K562 (cell line): ENCODE measurements around the gene STPG4.

Experiments
- RAD51 ChIP-seq: fragments of 450-650 bp; IDR thresholded peaks from 2 replicates; pipeline ENCODE4 v1.7.1; 2016; ENCODE audit warnings: low read depth, mild to moderate bottlenecking, borderline replicate concordance
- ZBTB17 ChIP-seq: fragments of 450-650 bp; formaldehyde crosslinking; IDR thresholded peaks from 2 replicates; pipeline ENCODE4 v1.4.0; 2020; ENCODE audit warnings: mild to moderate bottlenecking
- TF ChIP-seq, protein P1 (sequence below), 3 experiments: IDR thresholded peaks in 2 of 3; conservative IDR thresholded peaks in 1 of 3; 2 replicates each; pipeline ENCODE4 v1.5.1; 2011 to 2012; ENCODE audit warnings: low read length in 3 of 3, mild to moderate bottlenecking in 3 of 3, control low read depth in 2 of 3, improper control_type of control experiment in 1 of 3, inconsistent platforms in 1 of 3, low read depth in 1 of 3, mixed read lengths in 1 of 3, moderate library complexity in 1 of 3; ENCODE audit not compliant: insufficient read depth in 2 of 3

DNA sequence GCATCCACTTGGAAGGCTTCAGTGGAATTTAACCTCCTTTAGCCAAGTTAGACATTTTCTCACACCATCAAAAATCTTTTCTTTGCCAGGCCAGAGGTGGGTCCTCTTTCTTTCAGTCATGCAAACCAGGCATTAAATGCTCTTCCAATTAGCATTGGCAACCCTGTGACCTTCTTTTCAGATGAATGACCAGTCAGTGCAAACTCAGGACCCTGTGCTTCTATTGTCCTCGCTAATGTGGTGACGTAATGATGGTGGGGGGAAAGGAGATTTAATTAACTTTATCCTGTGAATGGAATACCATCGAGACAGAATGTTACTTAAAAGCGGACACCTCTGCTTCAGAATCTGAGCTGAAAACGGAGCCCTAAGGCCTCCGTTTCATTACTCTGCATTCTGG lies 23.2 kb upstream of the STPG4 start:
- no peak for TF ChIP-seq ZBTB17
- TF ChIP-seq, protein P1, sequence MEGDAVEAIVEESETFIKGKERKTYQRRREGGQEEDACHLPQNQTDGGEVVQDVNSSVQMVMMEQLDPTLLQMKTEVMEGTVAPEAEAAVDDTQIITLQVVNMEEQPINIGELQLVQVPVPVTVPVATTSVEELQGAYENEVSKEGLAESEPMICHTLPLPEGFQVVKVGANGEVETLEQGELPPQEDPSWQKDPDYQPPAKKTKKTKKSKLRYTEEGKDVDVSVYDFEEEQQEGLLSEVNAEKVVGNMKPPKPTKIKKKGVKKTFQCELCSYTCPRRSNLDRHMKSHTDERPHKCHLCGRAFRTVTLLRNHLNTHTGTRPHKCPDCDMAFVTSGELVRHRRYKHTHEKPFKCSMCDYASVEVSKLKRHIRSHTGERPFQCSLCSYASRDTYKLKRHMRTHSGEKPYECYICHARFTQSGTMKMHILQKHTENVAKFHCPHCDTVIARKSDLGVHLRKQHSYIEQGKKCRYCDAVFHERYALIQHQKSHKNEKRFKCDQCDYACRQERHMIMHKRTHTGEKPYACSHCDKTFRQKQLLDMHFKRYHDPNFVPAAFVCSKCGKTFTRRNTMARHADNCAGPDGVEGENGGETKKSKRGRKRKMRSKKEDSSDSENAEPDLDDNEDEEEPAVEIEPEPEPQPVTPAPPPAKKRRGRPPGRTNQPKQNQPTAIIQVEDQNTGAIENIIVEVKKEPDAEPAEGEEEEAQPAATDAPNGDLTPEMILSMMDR (IDR thresholded peaks at IDR 0.05 in 2 of 3, conservative IDR thresholded peaks at IDR 0.05 in 1 of 3; ENCODE audit: insufficient read depth in 2 of 3, low read depth in 1 of 3, low read length in 3 of 3) = no peak
- no peak for TF ChIP-seq RAD51
